GM12872 (cell line): ENCODE measurements around the gene CHPF2.

ENCODE experiments used
- CTCF ChIP-seq: IDR thresholded peaks from 3 replicates; pipeline ENCODE4 v1.5.1; 2011; ENCODE audit warnings: low read depth, mild to moderate bottlenecking, low read length, moderate library complexity; ENCODE audit not compliant: insufficient read depth

CHPF2 gene

GRCh38 chr7:151198945-151199848 lies 33.1 kb upstream of the CHPF2 start:
- TF ChIP-seq CTCF: no peak

DNA sequence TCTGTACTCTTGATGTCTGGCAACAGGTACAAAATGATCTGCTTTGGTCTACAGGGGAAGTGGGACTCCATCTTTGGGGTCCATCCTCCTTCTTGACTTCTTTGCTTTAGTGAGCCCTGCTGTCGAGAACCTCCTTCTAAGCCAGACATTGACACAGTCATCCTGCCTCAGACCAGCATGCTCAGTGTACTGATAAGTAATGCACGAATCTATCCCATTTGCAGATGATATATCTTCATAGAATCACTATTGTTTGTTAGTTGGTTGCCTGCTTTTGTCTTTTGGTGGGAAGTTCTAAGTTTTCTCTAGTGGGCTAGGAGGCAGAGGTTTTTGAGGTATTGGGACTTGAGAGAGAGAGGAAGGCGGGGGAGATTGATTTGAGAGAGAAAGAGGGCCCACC lies 30.9 kb upstream of the CHPF2 start:
- no peak for TF ChIP-seq CTCF

DNA sequence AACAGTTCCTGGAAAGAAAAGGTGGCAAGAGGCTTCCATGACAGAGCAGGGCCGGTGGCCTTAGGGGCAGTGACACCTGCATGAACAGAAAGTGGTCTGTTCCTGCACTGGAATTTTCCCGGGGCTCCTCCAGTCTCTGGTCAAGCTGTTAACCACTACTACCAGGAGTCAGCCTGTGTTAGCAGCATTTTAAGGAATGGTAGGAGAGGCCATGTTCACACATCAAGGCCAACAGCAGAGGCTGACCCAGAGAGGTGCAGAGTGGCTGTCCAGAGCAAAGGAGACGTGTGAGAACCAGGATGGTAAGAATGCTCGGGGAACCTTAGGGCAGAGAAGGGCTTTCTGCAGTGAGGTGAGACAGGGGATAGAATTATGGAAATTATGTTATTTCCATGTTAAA lies 30.5 kb upstream of the CHPF2 start:
- TF ChIP-seq CTCF: no peak

- no peak for TF ChIP-seq CTCF
These were observed 29.4 kb upstream of the CHPF2 start for GRCh38 chr7:151202836-151203235.

GRCh38 chr7:151204383-151205032 lies 27.8 kb upstream of the CHPF2 start:
- TF ChIP-seq CTCF: no peak

GRCh38 chr7:151205730-151206129 lies 26.6 kb upstream of the CHPF2 start:
- TF ChIP-seq CTCF: no peak

DNA sequence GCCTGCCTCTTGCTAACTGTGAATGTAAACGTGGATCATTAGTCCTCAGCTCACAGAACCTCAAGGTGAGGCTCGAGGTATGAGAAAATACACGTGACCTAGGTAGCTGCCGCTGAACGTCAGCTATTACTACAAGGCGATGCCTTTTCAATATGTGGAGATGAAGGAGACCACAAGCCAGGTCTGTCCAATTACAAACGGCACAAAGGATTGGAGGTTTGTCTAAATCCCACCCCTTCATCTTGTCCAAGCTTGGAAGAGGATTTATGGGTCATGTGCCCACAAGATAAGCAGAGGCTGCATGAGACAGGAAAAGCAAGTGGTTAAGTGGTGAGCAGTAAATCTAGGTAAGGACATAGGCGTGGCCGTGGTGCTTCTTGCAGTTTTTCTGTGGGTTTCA lies 25.4 kb upstream of the CHPF2 start:
- TF ChIP-seq CTCF: no peak
